ENCODE measurements around the gene MTMR6. TPM values are rescaled to one million over a fixed set of nuclear protein-coding genes. Genes with fewer than 3 reads are reported as not detected.
"Not testable (repeated sequence)": the region's sequence is repeated elsewhere in the genome, so short reads cannot be mapped to it uniquely, and the experiment has no call there.

The MTMR6 gene
- total RNA-seq: 11.5 TPM

DNA sequence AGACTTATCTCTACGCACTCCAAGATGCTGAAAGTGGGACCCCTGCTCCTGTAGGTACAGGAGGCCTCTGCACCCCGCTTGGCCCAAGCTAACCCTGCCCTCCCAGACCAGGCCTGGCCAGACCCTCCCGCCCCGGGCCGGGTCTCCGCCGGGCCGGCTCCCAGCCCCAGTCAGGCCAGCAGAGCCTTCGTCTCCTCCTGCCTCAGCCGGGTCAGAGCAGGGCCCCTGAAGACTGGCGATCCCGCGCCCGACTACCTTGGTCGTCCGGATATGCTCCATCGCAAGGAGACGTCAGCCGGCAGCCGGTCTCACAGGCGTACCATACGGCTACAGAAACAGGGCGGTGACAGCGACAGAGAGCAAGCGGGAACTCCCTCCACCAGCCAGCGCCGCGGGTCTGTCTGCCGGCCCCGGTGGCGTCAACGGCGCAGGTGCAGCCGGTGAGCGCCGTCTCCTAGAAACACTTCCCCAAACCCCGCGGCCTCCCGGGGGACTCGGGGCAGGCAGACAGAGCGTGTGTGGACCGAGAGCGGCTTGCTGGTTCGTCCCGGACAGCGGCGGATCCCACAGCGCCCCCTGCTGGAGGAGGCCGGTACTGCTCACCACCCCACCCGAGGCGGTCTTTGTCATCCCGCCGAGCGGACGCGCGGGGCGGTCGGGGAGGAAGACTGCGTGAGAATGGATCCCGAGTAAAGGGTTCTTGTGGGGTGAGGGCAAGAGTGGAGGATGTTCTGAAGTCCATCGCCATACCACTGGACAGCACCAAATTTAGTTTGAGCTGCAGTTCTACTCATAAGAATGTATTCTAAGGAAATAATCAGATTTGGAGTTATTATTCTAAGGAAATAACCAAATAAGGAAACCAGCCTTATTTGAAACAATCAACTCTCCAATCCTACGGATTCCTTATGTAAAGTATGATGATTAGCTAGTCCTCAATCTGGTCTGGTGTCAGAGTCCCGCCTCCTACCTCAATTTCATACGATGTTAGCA lies at the start of gene MTMR6:
TSS of gene MTMR6 (minus strand) at position 520 of the 993 bp plus-strand sequence. CDS start at position 279, 241 bp downstream.
- Histone ChIP-seq H3K27me3 (ENCODE audit: control insufficient read depth in 3 of 3, insufficient read depth in 3 of 3, low read length in 3 of 3) (no peaks in the 10 kb centered on the region), H3K27ac (ENCODE audit: low read depth, low read length) (peak within 1 kb of the TSS; percentile 79), H3K4me1 (ENCODE audit: control insufficient read depth in 3 of 3, insufficient read depth in 3 of 3, low read length in 3 of 3) (peaks cover 3 to 9% (median 4%) of the 10 kb centered on the region in 3 donors), H3K4me3 (ENCODE audit: low read length in 3 of 3) (peak within 1 kb of the TSS; percentile 83 to 92 (median 91)), H3K9ac (ENCODE audit: low read depth in 1 of 3, low read length in 3 of 3) (peak within 1 kb of the TSS; percentile 74 to 92 (median 91)), H3K9me3 (ENCODE audit: control insufficient read depth in 3 of 3, low read length in 3 of 3) (no peaks in the 10 kb centered on the region), H3K36me3 (ENCODE audit: control insufficient read depth in 3 of 3, insufficient read depth in 3 of 3, low read length in 3 of 3) (no peaks in the 10 kb centered on the region)

DNA sequence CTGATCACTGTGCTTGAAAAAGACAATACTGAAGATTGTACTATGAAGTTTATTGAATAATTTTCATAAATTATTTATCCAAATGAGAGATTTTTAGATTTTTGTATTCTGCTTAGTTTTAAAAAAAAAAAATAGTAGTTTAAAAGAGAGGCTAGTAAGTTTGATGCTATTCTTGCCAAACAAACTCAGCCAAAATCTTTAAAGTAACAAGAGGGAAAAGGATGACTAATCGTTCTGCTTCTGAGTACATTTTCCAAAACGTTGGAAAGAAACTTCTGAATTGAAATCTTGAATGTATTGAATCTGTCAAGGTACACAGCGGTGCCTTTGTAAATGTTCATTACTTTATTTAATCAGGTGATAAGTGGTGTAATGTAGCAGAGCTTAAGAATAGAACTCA lies 48.6 kb upstream of the MTMR6 start:
- no peak overlapping the region for H3K27ac ChIP-seq (ENCODE audit: low read depth, low read length)
- no peaks in the 10 kb centered on the region for H3K4me1 ChIP-seq (ENCODE audit: control insufficient read depth in 3 of 3, insufficient read depth in 3 of 3, low read length in 3 of 3)
- no peak overlapping the region for H3K4me3 ChIP-seq (ENCODE audit: low read length in 3 of 3)
- peaks cover 6 to 35% (median 24%) of the 10 kb centered on the region in 3 donors for H3K36me3 ChIP-seq (ENCODE audit: control insufficient read depth in 3 of 3, insufficient read depth in 3 of 3, low read length in 3 of 3)
- no peaks in the 10 kb centered on the region for H3K27me3 ChIP-seq (ENCODE audit: control insufficient read depth in 3 of 3, insufficient read depth in 3 of 3, low read length in 3 of 3)
- H3K9me3 ChIP-seq (ENCODE audit: control insufficient read depth in 3 of 3, low read length in 3 of 3): no peaks in the 10 kb centered on the region
- H3K9ac ChIP-seq (ENCODE audit: low read depth in 1 of 3, low read length in 3 of 3): no peak overlapping the region

DNA sequence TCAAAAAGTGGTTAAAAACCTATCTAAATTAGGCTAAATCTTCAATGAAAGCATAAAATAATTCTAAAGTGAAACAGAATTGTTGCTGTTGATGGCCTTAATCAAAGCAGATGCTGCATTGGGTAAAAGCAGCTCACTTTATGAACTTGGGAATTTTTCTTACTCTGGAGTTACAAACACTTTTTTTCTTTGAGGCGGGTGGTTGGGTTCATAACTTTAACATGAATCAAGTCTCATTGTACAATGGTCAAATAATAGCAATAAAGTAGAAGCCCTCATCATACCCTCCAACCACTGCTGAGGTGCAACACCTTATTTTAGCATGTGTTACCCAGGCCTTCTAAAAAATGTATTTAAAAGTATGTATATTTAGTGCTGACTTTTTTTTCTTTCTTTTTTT lies 43.3 kb upstream of the MTMR6 start:
- Histone ChIP-seq H3K36me3 (ENCODE audit: control insufficient read depth in 3 of 3, insufficient read depth in 3 of 3, low read length in 3 of 3) (peaks cover 12 to 56% (median 53%) of the 10 kb centered on the region in 3 donors), H3K9me3 (ENCODE audit: control insufficient read depth in 3 of 3, low read length in 3 of 3) (no peaks in the 10 kb centered on the region), H3K4me3 (ENCODE audit: low read length in 3 of 3) (no peak overlapping the region), H3K27me3 (ENCODE audit: control insufficient read depth in 3 of 3, insufficient read depth in 3 of 3, low read length in 3 of 3) (no peaks in the 10 kb centered on the region), H3K27ac (ENCODE audit: low read depth, low read length) (no peak overlapping the region), H3K4me1 (ENCODE audit: control insufficient read depth in 3 of 3, insufficient read depth in 3 of 3, low read length in 3 of 3) (no peaks in the 10 kb centered on the region), H3K9ac (ENCODE audit: low read depth in 1 of 3, low read length in 3 of 3) (no peak overlapping the region)

DNA sequence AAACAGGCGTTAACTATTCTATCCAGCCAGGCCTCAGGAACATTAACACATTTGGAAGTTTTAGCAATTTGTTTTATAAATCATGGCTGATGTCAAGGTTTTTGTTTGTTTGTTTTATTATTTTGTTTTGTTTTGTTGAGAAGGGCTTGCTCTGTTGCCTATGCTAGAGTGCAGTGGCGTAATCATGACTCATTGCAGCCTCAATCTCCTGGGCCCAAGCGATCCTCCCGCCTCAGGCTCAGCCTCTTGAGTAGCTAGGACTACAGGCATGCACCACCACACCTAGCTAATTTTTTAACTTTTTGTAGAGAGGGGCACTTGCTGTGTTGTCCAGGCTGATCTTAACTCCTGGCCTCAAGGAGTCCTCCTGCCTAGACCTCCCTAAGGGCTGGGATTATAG lies 42.4 kb upstream of the MTMR6 start:
- H3K9me3 ChIP-seq (ENCODE audit: control insufficient read depth in 3 of 3, low read length in 3 of 3): no peaks in the 10 kb centered on the region
- H3K36me3 ChIP-seq (ENCODE audit: control insufficient read depth in 3 of 3, insufficient read depth in 3 of 3, low read length in 3 of 3): peaks cover 14 to 62% (median 60%) of the 10 kb centered on the region in 3 donors
- H3K27me3 ChIP-seq (ENCODE audit: control insufficient read depth in 3 of 3, insufficient read depth in 3 of 3, low read length in 3 of 3): no peaks in the 10 kb centered on the region
- no peak overlapping the region for H3K4me3 ChIP-seq (ENCODE audit: low read length in 3 of 3)
- no peak overlapping the region for H3K27ac ChIP-seq (ENCODE audit: low read depth, low read length)
- no peaks in the 10 kb centered on the region for H3K4me1 ChIP-seq (ENCODE audit: control insufficient read depth in 3 of 3, insufficient read depth in 3 of 3, low read length in 3 of 3)
- H3K9ac ChIP-seq (ENCODE audit: low read depth in 1 of 3, low read length in 3 of 3): no peak overlapping the region

DNA sequence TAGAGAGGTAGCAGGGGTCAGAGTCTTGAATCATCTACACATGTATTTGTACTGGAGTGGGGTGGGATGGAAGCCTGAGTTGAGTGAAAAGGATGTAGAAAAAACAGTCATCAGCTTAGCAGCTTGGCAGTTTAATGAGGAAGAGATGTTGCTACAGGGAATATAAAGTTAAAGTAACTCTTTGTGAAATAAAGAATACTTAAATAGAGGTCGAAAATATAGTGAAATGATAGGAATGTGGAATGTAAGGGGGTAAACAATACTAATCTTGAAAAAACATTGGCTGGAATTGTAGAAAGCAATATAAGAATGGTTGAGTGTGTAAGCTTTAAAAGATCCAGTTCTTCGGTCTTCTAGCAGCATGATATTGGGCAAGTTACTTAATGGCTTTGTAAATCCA lies 36.8 kb upstream of the MTMR6 start:
- Histone ChIP-seq H3K9ac (ENCODE audit: low read depth in 1 of 3, low read length in 3 of 3) (no peak overlapping the region), H3K4me1 (ENCODE audit: control insufficient read depth in 3 of 3, insufficient read depth in 3 of 3, low read length in 3 of 3) (no peaks in the 10 kb centered on the region), H3K4me3 (ENCODE audit: low read length in 3 of 3) (no peak overlapping the region), H3K27me3 (ENCODE audit: control insufficient read depth in 3 of 3, insufficient read depth in 3 of 3, low read length in 3 of 3) (no peaks in the 10 kb centered on the region), H3K9me3 (ENCODE audit: control insufficient read depth in 3 of 3, low read length in 3 of 3) (no peaks in the 10 kb centered on the region), H3K36me3 (ENCODE audit: control insufficient read depth in 3 of 3, insufficient read depth in 3 of 3, low read length in 3 of 3) (peaks cover 3 to 53% (median 49%) of the 10 kb centered on the region in 3 donors), H3K27ac (ENCODE audit: low read depth, low read length) (no peak overlapping the region)

DNA sequence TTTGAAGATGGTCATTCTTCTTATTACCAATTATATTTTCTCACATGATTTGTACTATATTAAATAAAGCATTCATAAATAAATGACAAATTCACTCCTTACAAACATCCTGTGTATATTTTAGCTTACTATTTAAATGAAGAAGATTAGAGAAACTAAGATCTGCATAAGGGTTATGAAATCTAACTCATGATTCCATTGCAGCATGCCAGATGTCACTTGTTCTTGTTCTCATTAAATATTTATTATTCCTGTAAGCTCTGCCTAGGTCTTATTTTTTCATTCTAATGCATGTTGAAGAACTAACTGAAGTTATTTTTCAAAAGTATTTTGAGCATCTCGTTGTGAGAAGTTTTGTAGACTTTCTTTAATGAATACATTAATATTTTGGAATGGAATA lies 32.5 kb upstream of the MTMR6 start:
- Histone ChIP-seq H3K27me3 (ENCODE audit: control insufficient read depth in 3 of 3, insufficient read depth in 3 of 3, low read length in 3 of 3) (no peaks in the 10 kb centered on the region), H3K4me3 (ENCODE audit: low read length in 3 of 3) (no peak overlapping the region), H3K9ac (ENCODE audit: low read depth in 1 of 3, low read length in 3 of 3) (no peak overlapping the region), H3K4me1 (ENCODE audit: control insufficient read depth in 3 of 3, insufficient read depth in 3 of 3, low read length in 3 of 3) (no peaks in the 10 kb centered on the region), H3K9me3 (ENCODE audit: control insufficient read depth in 3 of 3, low read length in 3 of 3) (no peaks in the 10 kb centered on the region), H3K36me3 (ENCODE audit: control insufficient read depth in 3 of 3, insufficient read depth in 3 of 3, low read length in 3 of 3) (peaks cover 0 to 40% (median 32%) of the 10 kb centered on the region in 3 donors), H3K27ac (ENCODE audit: low read depth, low read length) (no peak overlapping the region)

DNA sequence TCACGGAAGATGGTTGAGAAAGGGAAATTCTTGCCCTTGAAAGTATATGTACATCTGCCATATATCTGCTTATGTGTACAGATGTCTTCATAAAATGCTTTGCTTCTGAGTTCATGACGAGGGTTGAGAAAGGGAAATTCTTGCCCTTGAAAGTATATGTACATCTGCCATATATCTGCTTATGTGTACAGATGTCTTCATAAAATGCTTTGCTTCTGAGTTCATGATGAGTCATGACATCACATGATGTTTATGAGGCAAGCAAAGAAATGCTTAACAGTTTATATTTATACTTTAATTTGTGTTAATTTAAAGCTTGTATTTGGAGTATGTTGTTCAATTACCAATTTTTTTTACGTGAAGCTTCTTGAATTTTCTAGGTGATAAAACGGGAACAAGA lies 31.7 kb upstream of the MTMR6 start:
- H3K4me3 ChIP-seq (ENCODE audit: low read length in 3 of 3): not testable (repeated sequence)
- H3K36me3 ChIP-seq (ENCODE audit: control insufficient read depth in 3 of 3, insufficient read depth in 3 of 3, low read length in 3 of 3): peaks cover 0 to 36% (median 26%) of the 10 kb centered on the region in 3 donors

DNA sequence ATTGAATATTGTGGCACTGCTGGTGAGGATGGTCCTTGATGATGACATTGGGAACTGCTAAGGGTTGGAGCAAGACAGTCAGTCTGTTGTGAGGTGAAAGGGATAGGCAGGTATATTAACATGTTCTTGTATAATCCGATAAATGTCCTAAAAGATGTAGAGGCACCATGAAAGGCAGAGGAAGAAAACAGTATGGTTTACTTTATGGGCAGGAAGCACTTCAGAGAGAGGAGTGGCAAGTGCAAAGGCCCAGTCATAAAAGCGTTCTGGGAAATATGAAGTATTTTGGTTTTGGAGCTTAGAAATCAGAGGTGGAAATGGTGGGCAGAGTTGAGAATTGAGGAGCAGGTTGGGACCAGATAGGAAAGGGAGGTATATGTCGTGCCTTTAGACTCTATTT lies 23.6 kb upstream of the MTMR6 start:
- Histone ChIP-seq H3K9ac (ENCODE audit: low read depth in 1 of 3, low read length in 3 of 3) (no peak overlapping the region), H3K4me3 (ENCODE audit: low read length in 3 of 3) (no peak overlapping the region), H3K9me3 (ENCODE audit: control insufficient read depth in 3 of 3, low read length in 3 of 3) (no peaks in the 10 kb centered on the region), H3K27ac (ENCODE audit: low read depth, low read length) (no peak overlapping the region), H3K27me3 (ENCODE audit: control insufficient read depth in 3 of 3, insufficient read depth in 3 of 3, low read length in 3 of 3) (no peaks in the 10 kb centered on the region), H3K36me3 (ENCODE audit: control insufficient read depth in 3 of 3, insufficient read depth in 3 of 3, low read length in 3 of 3) (peaks cover 15 to 37% (median 34%) of the 10 kb centered on the region in 3 donors), H3K4me1 (ENCODE audit: control insufficient read depth in 3 of 3, insufficient read depth in 3 of 3, low read length in 3 of 3) (no peaks in the 10 kb centered on the region)

More for the DNA sequence above, 31.7 kb upstream of the MTMR6 start:
- H3K9me3 ChIP-seq (ENCODE audit: control insufficient read depth in 3 of 3, low read length in 3 of 3); H3K27me3 ChIP-seq (ENCODE audit: control insufficient read depth in 3 of 3, insufficient read depth in 3 of 3, low read length in 3 of 3); H3K4me1 ChIP-seq (ENCODE audit: control insufficient read depth in 3 of 3, insufficient read depth in 3 of 3, low read length in 3 of 3); H3K9ac ChIP-seq (ENCODE audit: low read depth in 1 of 3, low read length in 3 of 3); H3K27ac ChIP-seq (ENCODE audit: low read depth, low read length): not testable (repeated sequence)

DNA sequence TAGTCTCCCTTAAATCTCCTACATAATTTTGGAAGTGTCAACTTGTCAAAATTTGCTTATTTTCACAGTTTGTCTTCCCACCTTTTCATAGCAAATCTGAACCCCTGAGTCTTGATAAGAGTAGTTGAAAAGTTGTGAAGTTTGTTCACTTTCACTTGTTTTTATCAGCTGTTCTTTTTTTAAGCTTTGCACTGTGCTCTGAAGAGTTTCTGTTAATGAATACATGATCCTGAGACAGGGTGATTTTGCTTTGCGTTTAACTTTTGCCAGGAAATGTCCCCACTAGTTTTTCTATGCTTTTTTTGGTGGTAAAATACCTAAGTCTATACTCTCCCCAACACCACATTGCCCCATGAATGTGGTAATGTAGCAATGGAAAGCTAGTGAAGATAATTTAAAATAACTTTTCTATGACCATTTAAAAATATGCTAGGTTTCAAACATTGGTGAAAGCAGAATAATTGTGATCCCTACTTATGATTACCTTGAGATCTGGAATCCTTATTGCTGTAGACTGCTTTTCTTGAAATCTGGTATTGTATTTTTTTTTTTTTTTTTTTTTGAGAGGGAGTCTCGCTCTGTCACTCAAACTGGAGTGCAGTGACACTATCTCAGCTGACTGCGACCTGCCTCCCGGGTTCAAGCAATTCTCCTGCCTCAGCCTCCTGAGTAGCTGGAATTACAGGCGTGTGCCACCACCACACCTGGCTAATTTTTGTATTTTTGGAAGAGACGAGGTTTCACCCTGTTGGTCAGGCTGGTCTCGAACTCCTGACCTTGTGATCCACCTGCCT lies 19.6 kb upstream of the MTMR6 start:
- Histone ChIP-seq H3K9ac (ENCODE audit: low read depth in 1 of 3, low read length in 3 of 3) (no peak overlapping the region), H3K4me3 (ENCODE audit: low read length in 3 of 3) (no peak overlapping the region), H3K27me3 (ENCODE audit: control insufficient read depth in 3 of 3, insufficient read depth in 3 of 3, low read length in 3 of 3) (no peaks in the 10 kb centered on the region), H3K27ac (ENCODE audit: low read depth, low read length) (no peak overlapping the region), H3K36me3 (ENCODE audit: control insufficient read depth in 3 of 3, insufficient read depth in 3 of 3, low read length in 3 of 3) (peaks cover 7 to 21% (median 15%) of the 10 kb centered on the region in 3 donors), H3K4me1 (ENCODE audit: control insufficient read depth in 3 of 3, insufficient read depth in 3 of 3, low read length in 3 of 3) (peaks cover 5 to 10% (median 5%) of the 10 kb centered on the region in 3 donors), H3K9me3 (ENCODE audit: control insufficient read depth in 3 of 3, low read length in 3 of 3) (no peaks in the 10 kb centered on the region)
